ENCODE data around the gene BCL2L15.

The BCL2L15 gene

GRCh38 chr1:113898241-113898814, 10.9 kb upstream of the BCL2L15 start:
- Mint-ChIP-seq H3K4me1 (peaks cover 14 to 26% of the 10 kb centered on the region in 2 donors), H3K27ac (no peak overlapping the region), H3K9me3 (no peaks in the 10 kb centered on the region), H3K4me3 (no peak overlapping the region), H3K27me3 (no peaks in the 10 kb centered on the region), H3K36me3 (peaks cover 47 to 50% of the 10 kb centered on the region in 2 donors)
- ATAC-seq (replicated peaks) (no peak), DNase-seq (no peak)

GRCh38 chr1:113895961-113896360, 8.6 kb upstream of the BCL2L15 start:
- H3K27ac Mint-ChIP-seq: no peak overlapping the region
- H3K4me1 Mint-ChIP-seq: peaks cover 4 to 6% of the 10 kb centered on the region in 2 donors
- ATAC-seq (replicated peaks): no peak
- no peaks in the 10 kb centered on the region for H3K27me3 Mint-ChIP-seq
- H3K9me3 Mint-ChIP-seq: no peaks in the 10 kb centered on the region
- no peak for DNase-seq
- H3K4me3 Mint-ChIP-seq: no peak overlapping the region
- H3K36me3 Mint-ChIP-seq: peaks cover 42 to 48% of the 10 kb centered on the region in 2 donors

- Mint-ChIP-seq H3K27ac (no peak overlapping the region), H3K4me1 (peaks cover 4 to 6% of the 10 kb centered on the region in 2 donors), H3K9me3 (no peaks in the 10 kb centered on the region), H3K27me3 (no peaks in the 10 kb centered on the region), H3K4me3 (no peak overlapping the region), H3K36me3 (peaks cover 35 to 45% of the 10 kb centered on the region in 2 donors)
- DNase-seq (no peak), ATAC-seq (replicated peaks) (no peak)
Observed at GRCh38 chr1:113895098-113895497, 7.7 kb upstream of the BCL2L15 start.

GRCh38 chr1:113893267-113893666, 5.9 kb upstream of the BCL2L15 start:
- DNase-seq: no peak
- Mint-ChIP-seq H3K4me3 (no peak overlapping the region), H3K36me3 (peaks cover 20 to 38% of the 10 kb centered on the region in 2 donors), H3K27me3 (no peaks in the 10 kb centered on the region), H3K27ac (no peak overlapping the region), H3K9me3 (no peaks in the 10 kb centered on the region), H3K4me1 (no peaks in the 10 kb centered on the region)
- no peak for ATAC-seq (replicated peaks)

- Mint-ChIP-seq H3K36me3 (peaks cover 24 to 35% of the 10 kb centered on the region in 2 donors), H3K27ac (no peak overlapping the region), H3K27me3 (no peaks in the 10 kb centered on the region), H3K9me3 (no peaks in the 10 kb centered on the region), H3K4me1 (no peaks in the 10 kb centered on the region), H3K4me3 (no peak overlapping the region)
- DNase-seq (no peak), ATAC-seq (replicated peaks) (no peak)
Observed at GRCh38 chr1:113891631-113892220, 4.3 kb upstream of the BCL2L15 start.

GRCh38 chr1:113890816-113891215, 3.4 kb upstream of the BCL2L15 start:
- H3K4me1 Mint-ChIP-seq: no peaks in the 10 kb centered on the region
- H3K4me3 Mint-ChIP-seq: no peak overlapping the region
- H3K27me3 Mint-ChIP-seq: no peaks in the 10 kb centered on the region
- H3K9me3 Mint-ChIP-seq: no peaks in the 10 kb centered on the region
- DNase-seq: no peak
- H3K27ac Mint-ChIP-seq: no peak overlapping the region
- no peak for ATAC-seq (replicated peaks)
- peaks cover 25 to 30% of the 10 kb centered on the region in 2 donors for H3K36me3 Mint-ChIP-seq

GRCh38 chr1:113886417-113887401, 672 bp downstream of the BCL2L15 start:
- Mint-ChIP-seq H3K27me3 (no peaks in the 10 kb centered on the region), H3K4me3 (no peak overlapping the region), H3K9me3 (no peaks in the 10 kb centered on the region), H3K36me3 (peaks cover 12 to 27% of the 10 kb centered on the region in 2 donors), H3K4me1 (peaks cover 4 to 12% of the 10 kb centered on the region in 2 donors), H3K27ac (no peak overlapping the region)
- DNase-seq: no peak
- ATAC-seq (replicated peaks): no peak

GRCh38 chr1:113881661-113882060, 5.7 kb downstream of the BCL2L15 start:
- Mint-ChIP-seq H3K27ac (no peak overlapping the region), H3K36me3 (peaks cover 8 to 11% of the 10 kb centered on the region in 2 donors), H3K27me3 (no peaks in the 10 kb centered on the region), H3K4me3 (no peak overlapping the region), H3K4me1 (peaks cover 4 to 12% of the 10 kb centered on the region in 2 donors), H3K9me3 (no peaks in the 10 kb centered on the region)
- no peak for DNase-seq
- ATAC-seq (replicated peaks): no peak

- Mint-ChIP-seq H3K27ac (no peak overlapping the region), H3K36me3 (peaks cover 4 to 6% of the 10 kb centered on the region in 2 donors), H3K9me3 (no peaks in the 10 kb centered on the region), H3K4me3 (no peak overlapping the region), H3K27me3 (no peaks in the 10 kb centered on the region), H3K4me1 (peaks cover 12 to 27% of the 10 kb centered on the region in 2 donors)
- no peak for DNase-seq
- ATAC-seq (replicated peaks): no peak
Observed at GRCh38 chr1:113879739-113880038, 7.7 kb downstream of the BCL2L15 start.

- Mint-ChIP-seq H3K4me3 (no peak overlapping the region), H3K27me3 (no peaks in the 10 kb centered on the region), H3K9me3 (no peaks in the 10 kb centered on the region), H3K36me3 (no peaks in the 10 kb centered on the region), H3K4me1 (peaks cover 21 to 35% of the 10 kb centered on the region in 2 donors), H3K27ac (no peak overlapping the region)
- no peak for DNase-seq
- ATAC-seq (replicated peaks): no peak
Observed at GRCh38 chr1:113876176-113876575, 11.2 kb downstream of the BCL2L15 start.

- peaks cover 21 to 35% of the 10 kb centered on the region in 2 donors for H3K4me1 Mint-ChIP-seq
- no peak overlapping the region for H3K4me3 Mint-ChIP-seq
- DNase-seq: no peak
- no peaks in the 10 kb centered on the region for H3K36me3 Mint-ChIP-seq
- H3K9me3 Mint-ChIP-seq: no peaks in the 10 kb centered on the region
- no peak overlapping the region for H3K27ac Mint-ChIP-seq
- no peaks in the 10 kb centered on the region for H3K27me3 Mint-ChIP-seq
- ATAC-seq (replicated peaks): no peak
Observed at GRCh38 chr1:113875714-113876113, 11.7 kb downstream of the BCL2L15 start.

GRCh38 chr1:113874012-113874879, 13.1 kb downstream of the BCL2L15 start:
- DNase-seq (no peak), ATAC-seq (replicated peaks) (peak; percentile 59 to 62)
- peaks cover 24 to 42% of the 10 kb centered on the region in 2 donors for H3K4me1 Mint-ChIP-seq
- no peaks in the 10 kb centered on the region for H3K36me3 Mint-ChIP-seq
- no peaks in the 10 kb centered on the region for H3K9me3 Mint-ChIP-seq
- peak overlapping the region; percentile 38 for H3K27ac Mint-ChIP-seq
- H3K27me3 Mint-ChIP-seq: no peaks in the 10 kb centered on the region
- no peak overlapping the region for H3K4me3 Mint-ChIP-seq

GRCh38 chr1:113872219-113872935, 15.0 kb downstream of the BCL2L15 start:
- ATAC-seq (replicated peaks): peak; percentile 6 to 22
- H3K27ac Mint-ChIP-seq: peak overlapping the region; percentile 94
- peaks cover 2 to 6% of the 10 kb centered on the region in 2 donors for H3K36me3 Mint-ChIP-seq

More at GRCh38 chr1:113872219-113872935, 15.0 kb downstream of the BCL2L15 start:
- no peak for DNase-seq
- Mint-ChIP-seq H3K4me1 (peaks cover 35 to 61% of the 10 kb centered on the region in 2 donors), H3K9me3 (no peaks in the 10 kb centered on the region), H3K27me3 (no peaks in the 10 kb centered on the region), H3K4me3 (peak overlapping the region; percentile 82 to 83)

Data from stimulated activated naive B cell treated with anti-CD40 and anti-IgM and Interleukin-4, amounts not matched to agents 10 μg/mL and 1 μg/mL and 100 μg/mL, for 72 hours (primary cell).